HFFc6 (cell line): ENCODE data around the gene CNTN5. TPM values are rescaled to one million over a fixed set of nuclear protein-coding genes. Genes with fewer than 3 reads are reported as not detected.

Experiments used
- DNase-seq: peaks from one replicate; pipeline ENCODE4 v3.0.0-alpha.2; 2018
- H3K27ac Mint-ChIP-seq: 2 replicates; pipeline ENCODE4 v1.8.0; 2020; ENCODE audit warnings: mild to moderate bottlenecking, mixed read lengths
- H3K27me3 Mint-ChIP-seq: 2 replicates; pipeline ENCODE4 v1.8.0; 2021; ENCODE audit warnings: mild to moderate bottlenecking, moderate library complexity, mixed read lengths; ENCODE audit not compliant: insufficient read depth
- H3K36me3 Mint-ChIP-seq: 2 replicates; pipeline ENCODE4 v1.8.0; 2021; ENCODE audit warnings: low read depth, mixed read lengths
- H3K4me1 Mint-ChIP-seq: 2 replicates; pipeline ENCODE4 v1.8.0; 2020; ENCODE audit warnings: low read depth, mixed read lengths
- H3K4me3 Mint-ChIP-seq: 2 replicates; pipeline ENCODE4 v1.8.0; 2020; ENCODE audit warnings: mild to moderate bottlenecking, moderate library complexity, mixed read lengths
- H3K9me3 Mint-ChIP-seq: 2 replicates; pipeline ENCODE4 v1.8.0; 2020; ENCODE audit warnings: mild to moderate bottlenecking, mixed read lengths
- total RNA-seq, 6 experiments: library from RNA; stranded (reverse); fragmentation: NEBNext Ultra II Directional; extraction: Animal tissue kit (Norgen Biotek cat#: 25700); gene quantifications; 2 replicates in 1 of 6; 3 replicates in 5 of 6; pipeline ENCODE4 v1.2.3, GENCODE V29; 2021
- TF ChIP-seq, protein P1 (sequence below): fragments of 200-600 bp; sonication (generic); IDR thresholded peaks from 2 replicates; pipeline ENCODE4 v1.5.0; 2021; ENCODE audit warnings: antibody characterized with exemption, mild to moderate bottlenecking

CNTN5 gene
- total RNA-seq, 6 experiments from 2014 or later = not detected

DNA sequence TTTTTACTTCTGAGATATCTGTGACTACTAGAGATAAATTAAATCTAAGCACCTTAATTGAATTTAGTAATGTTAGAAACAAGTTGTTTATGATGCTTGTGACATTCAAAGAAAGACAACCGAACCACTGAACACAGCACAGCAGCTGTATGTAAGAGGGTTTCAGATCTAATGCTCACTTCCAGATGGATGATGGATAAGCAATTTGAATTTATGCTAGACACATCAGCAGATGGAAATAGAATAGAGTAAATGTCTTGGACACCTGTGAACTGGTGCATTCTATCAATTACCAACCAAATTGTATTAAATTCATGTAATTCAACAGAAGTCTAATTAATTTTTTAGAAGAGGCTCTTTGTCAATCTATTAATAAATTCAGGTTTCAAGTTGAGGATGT, 306.3 kb downstream of the CNTN5 start:
- TF ChIP-seq, protein P1, sequence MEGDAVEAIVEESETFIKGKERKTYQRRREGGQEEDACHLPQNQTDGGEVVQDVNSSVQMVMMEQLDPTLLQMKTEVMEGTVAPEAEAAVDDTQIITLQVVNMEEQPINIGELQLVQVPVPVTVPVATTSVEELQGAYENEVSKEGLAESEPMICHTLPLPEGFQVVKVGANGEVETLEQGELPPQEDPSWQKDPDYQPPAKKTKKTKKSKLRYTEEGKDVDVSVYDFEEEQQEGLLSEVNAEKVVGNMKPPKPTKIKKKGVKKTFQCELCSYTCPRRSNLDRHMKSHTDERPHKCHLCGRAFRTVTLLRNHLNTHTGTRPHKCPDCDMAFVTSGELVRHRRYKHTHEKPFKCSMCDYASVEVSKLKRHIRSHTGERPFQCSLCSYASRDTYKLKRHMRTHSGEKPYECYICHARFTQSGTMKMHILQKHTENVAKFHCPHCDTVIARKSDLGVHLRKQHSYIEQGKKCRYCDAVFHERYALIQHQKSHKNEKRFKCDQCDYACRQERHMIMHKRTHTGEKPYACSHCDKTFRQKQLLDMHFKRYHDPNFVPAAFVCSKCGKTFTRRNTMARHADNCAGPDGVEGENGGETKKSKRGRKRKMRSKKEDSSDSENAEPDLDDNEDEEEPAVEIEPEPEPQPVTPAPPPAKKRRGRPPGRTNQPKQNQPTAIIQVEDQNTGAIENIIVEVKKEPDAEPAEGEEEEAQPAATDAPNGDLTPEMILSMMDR = no peak
- Mint-ChIP-seq H3K27ac (no peak overlapping the region), H3K9me3 (peaks cover 13% of the 10 kb centered on the region), H3K4me1 (no peaks in the 10 kb centered on the region), H3K4me3 (no peak overlapping the region), H3K36me3 (no peaks in the 10 kb centered on the region), H3K27me3 (no peaks in the 10 kb centered on the region)
- DNase-seq = no peak

DNA sequence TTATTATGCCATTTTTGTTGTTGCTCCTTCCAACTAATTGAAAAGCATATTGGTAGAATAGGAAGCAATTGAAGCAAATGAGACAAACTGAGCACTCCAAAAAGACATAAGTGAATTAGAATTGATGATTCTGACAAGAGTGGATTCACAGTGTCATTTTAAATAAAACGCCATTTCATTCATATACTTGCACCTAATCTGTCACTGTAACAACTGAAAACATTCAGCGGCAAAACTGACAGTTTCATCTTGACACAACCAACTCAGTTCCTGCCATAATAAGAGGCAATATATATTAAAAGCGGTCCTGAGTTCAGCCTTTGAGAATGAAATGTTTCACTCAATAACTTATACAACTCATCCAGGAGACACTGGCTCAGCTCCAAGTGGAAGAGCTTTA, 306.8 kb downstream of the CNTN5 start:
- Mint-ChIP-seq H3K4me3 (no peak overlapping the region), H3K36me3 (no peaks in the 10 kb centered on the region), H3K4me1 (no peaks in the 10 kb centered on the region), H3K27ac (no peak overlapping the region), H3K9me3 (peaks cover 10% of the 10 kb centered on the region), H3K27me3 (no peaks in the 10 kb centered on the region)
- DNase-seq = no peak
- TF ChIP-seq, protein P1 = no peak

DNA sequence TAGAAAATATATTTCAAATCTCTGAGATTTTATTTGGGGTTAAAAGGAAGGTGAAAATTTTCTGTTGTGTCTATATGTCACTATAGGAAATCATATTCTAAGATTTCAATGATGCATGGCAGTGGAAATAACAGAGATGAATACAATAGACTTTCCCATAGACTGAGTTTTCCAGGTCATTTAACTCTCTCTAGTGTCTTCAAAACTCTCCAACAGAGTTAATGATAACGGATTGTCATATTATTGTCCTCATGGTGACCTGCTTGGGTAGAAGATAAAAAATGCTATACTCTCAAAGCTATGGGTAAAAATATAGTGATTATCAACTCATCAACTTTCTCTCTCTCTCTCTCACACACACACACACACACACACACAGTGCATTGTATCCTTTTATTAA, 312.9 kb downstream of the CNTN5 start:
- TF ChIP-seq, protein P1 = no peak
- no peaks in the 10 kb centered on the region for H3K36me3 Mint-ChIP-seq
- no peak overlapping the region for H3K4me3 Mint-ChIP-seq
- H3K27me3 Mint-ChIP-seq = no peaks in the 10 kb centered on the region; the same call in 1 of the 2 replicates
- H3K9me3 Mint-ChIP-seq = peaks cover 9% of the 10 kb centered on the region
- DNase-seq = no peak
- H3K27ac Mint-ChIP-seq = no peak overlapping the region
- no peaks in the 10 kb centered on the region for H3K4me1 Mint-ChIP-seq

DNA sequence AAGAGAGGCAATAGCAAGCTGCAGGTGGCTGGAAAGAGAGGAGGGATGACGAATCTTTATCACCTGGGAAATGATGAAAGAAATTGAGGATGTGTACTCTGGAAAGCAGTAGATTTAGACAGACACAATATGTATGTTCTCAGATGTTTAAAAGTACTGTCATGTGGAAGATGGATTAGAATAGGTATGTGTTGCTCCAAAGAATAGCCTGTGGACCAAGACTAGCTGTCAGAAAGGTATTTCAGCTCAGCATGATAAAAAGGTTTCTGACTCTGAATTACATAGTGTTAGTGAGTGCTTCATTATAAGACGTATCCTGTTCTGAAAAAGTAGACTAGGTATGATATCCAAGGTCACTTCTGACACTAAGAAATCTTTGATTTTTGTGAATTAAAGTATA, 322.4 kb downstream of the CNTN5 start:
- Mint-ChIP-seq H3K4me1 (no peaks in the 10 kb centered on the region), H3K36me3 (no peaks in the 10 kb centered on the region), H3K27ac (no peak overlapping the region)

GRCh38 chr11:99349151-99349673, 328.5 kb downstream of the CNTN5 start:
- no peaks in the 10 kb centered on the region for H3K36me3 Mint-ChIP-seq
- TF ChIP-seq, protein P1 = no peak
- no peak for DNase-seq
- no peak overlapping the region for H3K4me3 Mint-ChIP-seq
- no peaks in the 10 kb centered on the region for H3K4me1 Mint-ChIP-seq
- H3K27ac Mint-ChIP-seq = no peak overlapping the region
- no peaks in the 10 kb centered on the region for H3K27me3 Mint-ChIP-seq
- H3K9me3 Mint-ChIP-seq = peaks cover 8% of the 10 kb centered on the region

More for the DNA sequence above, 322.4 kb downstream of the CNTN5 start:
- H3K4me3 Mint-ChIP-seq = no peak overlapping the region
- DNase-seq = no peak
- peaks cover 26% of the 10 kb centered on the region for H3K9me3 Mint-ChIP-seq
- H3K27me3 Mint-ChIP-seq = no peaks in the 10 kb centered on the region
- TF ChIP-seq, protein P1 = no peak

GRCh38 chr11:99351624-99352023, 330.9 kb downstream of the CNTN5 start:
- H3K9me3 Mint-ChIP-seq = peaks cover 20% of the 10 kb centered on the region
- H3K4me1 Mint-ChIP-seq = no peaks in the 10 kb centered on the region
- no peak for DNase-seq
- H3K27ac Mint-ChIP-seq = no peak overlapping the region
- H3K4me3 Mint-ChIP-seq = no peak overlapping the region
- TF ChIP-seq, protein P1 = no peak
- H3K36me3 Mint-ChIP-seq = no peaks in the 10 kb centered on the region
- H3K27me3 Mint-ChIP-seq = no peaks in the 10 kb centered on the region
